Measurements from ENCODE around the gene GALNT9.
"Not testable (repeated sequence)": the region's sequence is repeated elsewhere in the genome, so short reads cannot be mapped to it uniquely, and the experiment has no call there.

The GALNT9 gene

GRCh38 chr12:132329036-132329719, at the start of gene GALNT9:
TSS of gene GALNT9 (minus strand) at chr12:132329589. CDS start at chr12:132329203, 386 bp downstream.
- DNase-seq (ENCODE audit: low read depth), result no peak

- DNase-seq (ENCODE audit: low read depth), result not testable (repeated sequence)
These were observed 49.7 kb upstream of the GALNT9 start for GRCh38 chr12:132379057-132379456.

- no peak for DNase-seq (ENCODE audit: low read depth)
These were observed 47.8 kb upstream of the GALNT9 start for GRCh38 chr12:132377147-132377546.

GRCh38 chr12:132376464-132376830, 47.1 kb upstream of the GALNT9 start:
- DNase-seq (ENCODE audit: low read depth), result no peak

GRCh38 chr12:132375747-132376463, 46.5 kb upstream of the GALNT9 start:
- no peak for DNase-seq (ENCODE audit: low read depth)

- no peak for DNase-seq (ENCODE audit: low read depth)
These were observed 45.4 kb upstream of the GALNT9 start for GRCh38 chr12:132374612-132375445.

- no peak for DNase-seq (ENCODE audit: low read depth)
These were observed 44.7 kb upstream of the GALNT9 start for GRCh38 chr12:132373901-132374611.

GRCh38 chr12:132367852-132368251, 38.5 kb upstream of the GALNT9 start:
- no peak for DNase-seq (ENCODE audit: low read depth)

GRCh38 chr12:132367071-132367851, 37.9 kb upstream of the GALNT9 start:
- no peak for DNase-seq (ENCODE audit: low read depth)

GRCh38 chr12:132366341-132366861, 37.0 kb upstream of the GALNT9 start:
- DNase-seq (ENCODE audit: low read depth), result no peak

GRCh38 chr12:132365226-132365625, 35.8 kb upstream of the GALNT9 start:
- DNase-seq (ENCODE audit: low read depth), result no peak

GRCh38 chr12:132364348-132364902, 35.0 kb upstream of the GALNT9 start:
- DNase-seq (ENCODE audit: low read depth), result no peak

GRCh38 chr12:132363661-132364347, 34.4 kb upstream of the GALNT9 start:
- DNase-seq (ENCODE audit: low read depth), result no peak

- no peak for DNase-seq (ENCODE audit: low read depth)
These were observed 33.7 kb upstream of the GALNT9 start for GRCh38 chr12:132362996-132363660.

- no peak for DNase-seq (ENCODE audit: low read depth)
These were observed 31.8 kb upstream of the GALNT9 start for GRCh38 chr12:132360906-132361777.

GRCh38 chr12:132360410-132360809, 31.0 kb upstream of the GALNT9 start:
- DNase-seq (ENCODE audit: low read depth), result no peak

- DNase-seq (ENCODE audit: low read depth), result no peak
These were observed 30.6 kb upstream of the GALNT9 start for GRCh38 chr12:132359971-132360370.

GRCh38 chr12:132359551-132359950, 30.2 kb upstream of the GALNT9 start:
- DNase-seq (ENCODE audit: low read depth), result no peak

Measured in stimulated activated CD4-positive, alpha-beta T cell treated with anti-CD3 and anti-CD28 coated beads, Interleukin-2, amount 100 ng/mL, for 4 hours (primary cell).